SK-N-SH treated with all-trans-retinoic acid at 6 μM for 48 hours (cell line): Measurements from ENCODE around the gene MACC1.

Source experiments
- CSDC2 ChIP-seq: fragments of 250-450 bp; sonication (Bioruptor Pico); IDR thresholded peaks from 2 replicates; pipeline ENCODE4 v1.5.0; 2020; ENCODE audit warnings: mild to moderate bottlenecking, moderate library complexity
- GLIS3 ChIP-seq: fragments of 250-450 bp; sonication (Bioruptor Pico); IDR thresholded peaks from 2 replicates; pipeline ENCODE4 v1.5.0; 2020; ENCODE audit warnings: mild to moderate bottlenecking, moderate library complexity
- ISL1 ChIP-seq: fragments of 250-450 bp; sonication (Bioruptor Pico); IDR thresholded peaks from 2 replicates; pipeline ENCODE4 v2.1.2; 2022; ENCODE audit warnings: mild to moderate bottlenecking, moderate library complexity
- POU6F1 ChIP-seq: fragments of 250-450 bp; sonication (Bioruptor Pico); IDR thresholded peaks from 2 replicates; pipeline ENCODE4 v1.8.0; 2021; ENCODE audit warnings: low read depth, mild to moderate bottlenecking, moderate library complexity, borderline replicate concordance
- TCF4 ChIP-seq: fragments of 250-450 bp; sonication (Bioruptor Pico); IDR thresholded peaks from 2 replicates; pipeline ENCODE4 v1.8.0; 2021; ENCODE audit warnings: mild to moderate bottlenecking, moderate library complexity, borderline replicate concordance
- TOX ChIP-seq: fragments of 250-450 bp; sonication (Bioruptor Pico); IDR thresholded peaks from 2 replicates; pipeline ENCODE4 v1.8.0; 2021; ENCODE audit warnings: mild to moderate bottlenecking, moderate library complexity, borderline replicate concordance
- ZC3H10 ChIP-seq: fragments of 250-450 bp; sonication (Bioruptor Pico); IDR thresholded peaks from 2 replicates; pipeline ENCODE4 v1.5.1; 2021; ENCODE audit warnings: mild to moderate bottlenecking, moderate library complexity
- ZFP30 ChIP-seq: fragments of 450-650 bp; formaldehyde crosslinking; IDR thresholded peaks from 2 replicates; pipeline ENCODE4 v1.5.0; 2022; ENCODE audit warnings: mild to moderate bottlenecking, moderate library complexity
- ZNF565 ChIP-seq: fragments of 450-650 bp; formaldehyde crosslinking; conservative IDR thresholded peaks from 2 replicates; pipeline ENCODE4 v1.5.0; 2020; ENCODE audit warnings: low read depth, mild to moderate bottlenecking, moderate library complexity
- ZNF70 ChIP-seq: fragments of 450-650 bp; formaldehyde crosslinking; IDR thresholded peaks from 2 replicates; pipeline ENCODE4 v1.5.0; 2020; ENCODE audit warnings: mild to moderate bottlenecking, moderate library complexity
- TF ChIP-seq, protein P1 (sequence below): fragments of 250-450 bp; sonication (Bioruptor Pico); IDR thresholded peaks from 2 replicates; pipeline ENCODE4 v1.8.0; 2020; ENCODE audit warnings: mild to moderate bottlenecking, moderate library complexity, borderline replicate concordance
- TF ChIP-seq, protein P2 (sequence below): fragments of 250-450 bp; sonication (Bioruptor Pico); IDR thresholded peaks from 2 replicates; pipeline ENCODE4 v1.5.1; 2020; ENCODE audit warnings: low read depth, mild to moderate bottlenecking, moderate library complexity

- TF ChIP-seq, protein P1, sequence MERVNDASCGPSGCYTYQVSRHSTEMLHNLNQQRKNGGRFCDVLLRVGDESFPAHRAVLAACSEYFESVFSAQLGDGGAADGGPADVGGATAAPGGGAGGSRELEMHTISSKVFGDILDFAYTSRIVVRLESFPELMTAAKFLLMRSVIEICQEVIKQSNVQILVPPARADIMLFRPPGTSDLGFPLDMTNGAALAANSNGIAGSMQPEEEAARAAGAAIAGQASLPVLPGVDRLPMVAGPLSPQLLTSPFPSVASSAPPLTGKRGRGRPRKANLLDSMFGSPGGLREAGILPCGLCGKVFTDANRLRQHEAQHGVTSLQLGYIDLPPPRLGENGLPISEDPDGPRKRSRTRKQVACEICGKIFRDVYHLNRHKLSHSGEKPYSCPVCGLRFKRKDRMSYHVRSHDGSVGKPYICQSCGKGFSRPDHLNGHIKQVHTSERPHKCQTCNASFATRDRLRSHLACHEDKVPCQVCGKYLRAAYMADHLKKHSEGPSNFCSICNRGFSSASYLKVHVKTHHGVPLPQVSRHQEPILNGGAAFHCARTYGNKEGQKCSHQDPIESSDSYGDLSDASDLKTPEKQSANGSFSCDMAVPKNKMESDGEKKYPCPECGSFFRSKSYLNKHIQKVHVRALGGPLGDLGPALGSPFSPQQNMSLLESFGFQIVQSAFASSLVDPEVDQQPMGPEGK = no peak
- TF ChIP-seq TCF4 (CRISPR knock-in tag) (no peak), ISL1 (CRISPR knock-in tag) (no peak), POU6F1 (CRISPR knock-in tag) (no peak), CSDC2 (CRISPR knock-in tag) (no peak), ZFP30 (no peak), ZNF565 (CRISPR knock-in tag) (no peak), ZNF70 (no peak), GLIS3 (CRISPR knock-in tag) (no peak), TOX (no peak), ZC3H10 (no peak)
- TF ChIP-seq, protein P2, sequence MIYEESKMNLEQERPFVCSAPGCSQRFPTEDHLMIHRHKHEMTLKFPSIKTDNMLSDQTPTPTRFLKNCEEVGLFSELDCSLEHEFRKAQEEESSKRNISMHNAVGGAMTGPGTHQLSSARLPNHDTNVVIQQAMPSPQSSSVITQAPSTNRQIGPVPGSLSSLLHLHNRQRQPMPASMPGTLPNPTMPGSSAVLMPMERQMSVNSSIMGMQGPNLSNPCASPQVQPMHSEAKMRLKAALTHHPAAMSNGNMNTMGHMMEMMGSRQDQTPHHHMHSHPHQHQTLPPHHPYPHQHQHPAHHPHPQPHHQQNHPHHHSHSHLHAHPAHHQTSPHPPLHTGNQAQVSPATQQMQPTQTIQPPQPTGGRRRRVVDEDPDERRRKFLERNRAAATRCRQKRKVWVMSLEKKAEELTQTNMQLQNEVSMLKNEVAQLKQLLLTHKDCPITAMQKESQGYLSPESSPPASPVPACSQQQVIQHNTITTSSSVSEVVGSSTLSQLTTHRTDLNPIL = no peak
Measured at GRCh38 chr7:20111821-20112542, 105.2 kb downstream of the MACC1 start.
